ENCODE data around the gene MTA2.

DNA sequence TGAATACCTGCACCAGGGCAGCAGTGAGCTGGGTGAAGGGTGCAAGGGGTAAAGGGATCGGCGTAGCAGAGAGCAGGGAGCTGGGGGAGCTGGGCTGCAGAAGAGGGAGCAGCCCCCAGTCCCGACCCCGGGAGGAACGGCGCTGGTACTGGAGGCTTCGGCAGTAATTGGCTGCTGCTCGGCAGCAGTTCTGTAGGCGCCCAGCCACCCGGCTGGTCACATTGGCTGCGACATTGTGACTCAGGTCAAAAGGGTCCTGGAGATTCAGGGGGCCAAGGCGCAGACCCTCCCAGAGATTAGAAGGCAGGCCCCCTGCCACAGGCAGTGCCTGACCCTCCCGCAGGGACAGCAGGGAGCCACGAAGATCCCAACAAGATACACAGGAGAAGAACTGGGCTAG lies 25.8 kb downstream of the MTA2 start:
- TF ChIP-seq, protein P1, sequence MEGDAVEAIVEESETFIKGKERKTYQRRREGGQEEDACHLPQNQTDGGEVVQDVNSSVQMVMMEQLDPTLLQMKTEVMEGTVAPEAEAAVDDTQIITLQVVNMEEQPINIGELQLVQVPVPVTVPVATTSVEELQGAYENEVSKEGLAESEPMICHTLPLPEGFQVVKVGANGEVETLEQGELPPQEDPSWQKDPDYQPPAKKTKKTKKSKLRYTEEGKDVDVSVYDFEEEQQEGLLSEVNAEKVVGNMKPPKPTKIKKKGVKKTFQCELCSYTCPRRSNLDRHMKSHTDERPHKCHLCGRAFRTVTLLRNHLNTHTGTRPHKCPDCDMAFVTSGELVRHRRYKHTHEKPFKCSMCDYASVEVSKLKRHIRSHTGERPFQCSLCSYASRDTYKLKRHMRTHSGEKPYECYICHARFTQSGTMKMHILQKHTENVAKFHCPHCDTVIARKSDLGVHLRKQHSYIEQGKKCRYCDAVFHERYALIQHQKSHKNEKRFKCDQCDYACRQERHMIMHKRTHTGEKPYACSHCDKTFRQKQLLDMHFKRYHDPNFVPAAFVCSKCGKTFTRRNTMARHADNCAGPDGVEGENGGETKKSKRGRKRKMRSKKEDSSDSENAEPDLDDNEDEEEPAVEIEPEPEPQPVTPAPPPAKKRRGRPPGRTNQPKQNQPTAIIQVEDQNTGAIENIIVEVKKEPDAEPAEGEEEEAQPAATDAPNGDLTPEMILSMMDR (conservative IDR thresholded peaks at IDR 0.05; ENCODE audit: low read length) = no peak
- no peak for TF ChIP-seq EZH2phosphoT487 (IDR thresholded peaks at IDR 0.05; ENCODE audit: borderline replicate concordance, low read depth, low read length)

Data from OCI-LY7 (cell line).